Hepatocyte (in vitro differentiated cells): ENCODE data around the gene SALL1. TPM values are rescaled to one million over a fixed set of nuclear protein-coding genes. Genes with fewer than 3 reads are reported as not detected.

Experiments used
- DNase-seq: peaks from one replicate; pipeline ENCODE4 v3.0.0-alpha.2; 2016; ENCODE audit warnings: low spot score
- H2AFZ ChIP-seq: fragments of 200-600 bp; sonication (generic); 2 replicates; pipeline ENCODE4 v1.6.0; 2016; ENCODE audit warnings: antibody characterized with exemption, mild to moderate bottlenecking
- H3K27ac ChIP-seq: fragments of 200-600 bp; sonication (generic); 2 replicates; pipeline ENCODE4 v1.5.1; 2016; ENCODE audit warnings: mild to moderate bottlenecking
- H3K27me3 ChIP-seq: fragments of 200-600 bp; sonication (generic); 2 replicates; pipeline ENCODE4 v1.6.1; 2016
- H3K36me3 ChIP-seq: fragments of 200-600 bp; sonication (generic); replicated peaks from 2 replicates; pipeline ENCODE4 v1.5.1; 2016; ENCODE audit warnings: low read depth; ENCODE audit not compliant: insufficient read depth
- H3K4me1 ChIP-seq: fragments of 200-600 bp; sonication (generic); 2 replicates; pipeline ENCODE4 v1.5.1; 2016; ENCODE audit warnings: mild to moderate bottlenecking, moderate library complexity; ENCODE audit not compliant: insufficient read depth
- H3K4me2 ChIP-seq: fragments of 200-600 bp; sonication (generic); 2 replicates; pipeline ENCODE4 v1.6.0; 2016
- H3K4me3 ChIP-seq: fragments of 200-600 bp; sonication (generic); 2 replicates; pipeline ENCODE4 v1.5.1; 2016; ENCODE audit warnings: mild to moderate bottlenecking
- H3K79me2 ChIP-seq: fragments of 200-600 bp; sonication (generic); 2 replicates; pipeline ENCODE4 v1.6.0; 2017; ENCODE audit warnings: mild to moderate bottlenecking
- H3K9me2 ChIP-seq: fragments of 200-600 bp; sonication (generic); replicated peaks from 2 replicates; pipeline ENCODE4 v1.6.0; 2017; ENCODE audit warnings: mild to moderate bottlenecking; ENCODE audit not compliant: insufficient read depth
- H3K9me3 ChIP-seq: fragments of 200-600 bp; sonication (generic); 2 replicates; pipeline ENCODE4 v1.5.1; 2016; ENCODE audit warnings: low read depth, mild to moderate bottlenecking
- H4K20me1 ChIP-seq: fragments of 200-600 bp; sonication (generic); 2 replicates; pipeline ENCODE4 v1.6.0; 2016; ENCODE audit warnings: mild to moderate bottlenecking; ENCODE audit not compliant: insufficient read depth, poor library complexity, severe bottlenecking
- CTCF ChIP-seq: fragments of 200-600 bp; sonication (generic); IDR thresholded peaks from 2 replicates; pipeline ENCODE4 v1.5.1; 2016; ENCODE audit warnings: antibody characterized with exemption, mild to moderate bottlenecking; ENCODE audit not compliant: poor library complexity
- EZH2 ChIP-seq: fragments of 200-600 bp; sonication (generic); IDR thresholded peaks from 2 replicates; pipeline ENCODE4 v1.6.1; 2016; ENCODE audit warnings: antibody characterized with exemption, mild to moderate bottlenecking, borderline replicate concordance
- EZH2phosphoT487 ChIP-seq: fragments of 200-600 bp; sonication (generic); IDR thresholded peaks from one replicate; pipeline ENCODE4 v1.6.1; 2018; ENCODE audit warnings: antibody characterized with exemption, mild to moderate bottlenecking, low read depth, moderate library complexity; ENCODE audit not compliant: unreplicated experiment, severe bottlenecking
- WGBS: methylation state at CpG from one replicate; pipeline ENCODE4 v1.1.6; 2016; ENCODE audit warnings: low lambda C conversion rate; ENCODE audit errors: missing lambda C conversion rate; 5-methylcytosine and 5-hydroxymethylcytosine counted together
- polyA plus RNA-seq: library from polyadenylated mRNA; unstranded; fragments of >200 nt; fragmentation: Nextera tagmentation; extraction: Ambion mirVana; gene quantifications from 2 replicates; pipeline ENCODE4 v1.2.1, GENCODE V29; 2016
- total RNA-seq: library from RNA; depleted of rRNA; stranded (reverse); fragments of >200 nt; gene quantifications from 2 replicates; pipeline ENCODE4 v1.2.3, GENCODE V29; 2014

SALL1 gene
- total and polyA plus RNA-seq, 2 experiments from 2014 or later, result 2.4 to 5.4 TPM

GRCh38 chr16:51111759-51112158 is 39.3 kb downstream of the SALL1 start:
- no peaks in the 10 kb centered on the region for H3K79me2 ChIP-seq
- H3K9me2 ChIP-seq, result no peaks in the 10 kb centered on the region
- TF ChIP-seq CTCF, result no peak
- TF ChIP-seq EZH2, result no peak
- TF ChIP-seq EZH2phosphoT487, result no peak
- DNase-seq, result no peak
- H3K4me2 ChIP-seq, result no peak overlapping the region
- 64% methylated on average over 6 of the region's 6 CpGs for WGBS
- H3K4me3 ChIP-seq, result no peak overlapping the region
- H3K36me3 ChIP-seq, result no peaks in the 10 kb centered on the region
- no peak overlapping the region for H3K27ac ChIP-seq
- H3K27me3 ChIP-seq, result peaks cover 37% of the 10 kb centered on the region
- H2AFZ ChIP-seq, result no peak overlapping the region
- no peaks in the 10 kb centered on the region for H4K20me1 ChIP-seq
- no peaks in the 10 kb centered on the region for H3K9me3 ChIP-seq
- H3K4me1 ChIP-seq, result peaks cover 9% of the 10 kb centered on the region

GRCh38 chr16:51110700-51111157 is 40.3 kb downstream of the SALL1 start:
- Histone ChIP-seq H3K9me2 (no peaks in the 10 kb centered on the region), H3K79me2 (no peaks in the 10 kb centered on the region), H3K9me3 (no peaks in the 10 kb centered on the region), H3K4me3 (no peak overlapping the region), H3K27ac (peak overlapping the region; percentile 48), H3K4me1 (peaks cover 9% of the 10 kb centered on the region), H4K20me1 (no peaks in the 10 kb centered on the region), H3K27me3 (peaks cover 37% of the 10 kb centered on the region), H3K4me2 (no peak overlapping the region), H3K36me3 (no peaks in the 10 kb centered on the region), H2AFZ (no peak overlapping the region)
- TF ChIP-seq CTCF (no peak), EZH2 (no peak), EZH2phosphoT487 (no peak)
- DNase-seq, result peak; percentile 19
- 71% methylated on average over 3 of the region's 3 CpGs for WGBS

GRCh38 chr16:51109173-51109572 is 41.9 kb downstream of the SALL1 start:
- no peak for DNase-seq
- Histone ChIP-seq H3K27ac (no peak overlapping the region), H3K4me3 (no peak overlapping the region), H3K9me3 (no peaks in the 10 kb centered on the region), H3K27me3 (peaks cover 26% of the 10 kb centered on the region), H4K20me1 (no peaks in the 10 kb centered on the region), H3K4me2 (no peak overlapping the region), H3K79me2 (no peaks in the 10 kb centered on the region), H2AFZ (no peak overlapping the region), H3K36me3 (no peaks in the 10 kb centered on the region), H3K4me1 (peaks cover 9% of the 10 kb centered on the region), H3K9me2 (no peaks in the 10 kb centered on the region)
- WGBS, result 93% methylated on average over 2 of the region's 2 CpGs
- no peak for TF ChIP-seq CTCF
- no peak for TF ChIP-seq EZH2phosphoT487
- no peak for TF ChIP-seq EZH2

- H2AFZ ChIP-seq, result no peak overlapping the region
- no peak for TF ChIP-seq CTCF
- no peak for TF ChIP-seq EZH2
- no peak for TF ChIP-seq EZH2phosphoT487
- H3K4me2 ChIP-seq, result no peak overlapping the region
- no peaks in the 10 kb centered on the region for H3K79me2 ChIP-seq
- no peaks in the 10 kb centered on the region for H3K9me2 ChIP-seq
- H3K4me3 ChIP-seq, result no peak overlapping the region
- H3K9me3 ChIP-seq, result no peaks in the 10 kb centered on the region
- no peak for DNase-seq
- H3K4me1 ChIP-seq, result peaks cover 3% of the 10 kb centered on the region
- H3K27ac ChIP-seq, result no peak overlapping the region
- H4K20me1 ChIP-seq, result no peaks in the 10 kb centered on the region
- peaks cover 11% of the 10 kb centered on the region for H3K27me3 ChIP-seq
- H3K36me3 ChIP-seq, result no peaks in the 10 kb centered on the region
- WGBS, result 96% methylated on average over 2 of the region's 2 CpGs
Measured at GRCh38 chr16:51107742-51108141, 43.3 kb downstream of the SALL1 start.
